ENCODE results near the gene ANKRD17.

DNA sequence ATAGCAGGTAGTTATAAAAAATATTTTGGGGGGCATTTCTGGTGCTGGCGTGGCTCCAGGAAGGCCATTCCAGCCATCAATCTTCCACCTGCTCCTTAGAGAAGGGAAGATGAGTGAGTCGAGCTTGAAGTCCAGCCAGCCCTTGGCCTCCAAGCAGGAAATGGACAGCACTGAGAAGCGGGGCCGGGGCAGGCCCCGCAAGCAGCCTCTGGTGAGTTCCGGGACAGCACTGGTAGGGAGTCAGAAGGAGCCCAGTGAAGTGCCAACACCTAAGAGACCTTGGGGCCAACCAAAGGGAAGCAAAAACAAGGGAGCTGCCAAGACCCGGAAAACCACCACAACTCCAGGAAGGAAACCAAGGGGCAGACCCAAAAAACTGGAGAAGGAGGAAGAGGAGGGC lies 159.9 kb downstream of the ANKRD17 start:
- TF ChIP-seq, protein P1, sequence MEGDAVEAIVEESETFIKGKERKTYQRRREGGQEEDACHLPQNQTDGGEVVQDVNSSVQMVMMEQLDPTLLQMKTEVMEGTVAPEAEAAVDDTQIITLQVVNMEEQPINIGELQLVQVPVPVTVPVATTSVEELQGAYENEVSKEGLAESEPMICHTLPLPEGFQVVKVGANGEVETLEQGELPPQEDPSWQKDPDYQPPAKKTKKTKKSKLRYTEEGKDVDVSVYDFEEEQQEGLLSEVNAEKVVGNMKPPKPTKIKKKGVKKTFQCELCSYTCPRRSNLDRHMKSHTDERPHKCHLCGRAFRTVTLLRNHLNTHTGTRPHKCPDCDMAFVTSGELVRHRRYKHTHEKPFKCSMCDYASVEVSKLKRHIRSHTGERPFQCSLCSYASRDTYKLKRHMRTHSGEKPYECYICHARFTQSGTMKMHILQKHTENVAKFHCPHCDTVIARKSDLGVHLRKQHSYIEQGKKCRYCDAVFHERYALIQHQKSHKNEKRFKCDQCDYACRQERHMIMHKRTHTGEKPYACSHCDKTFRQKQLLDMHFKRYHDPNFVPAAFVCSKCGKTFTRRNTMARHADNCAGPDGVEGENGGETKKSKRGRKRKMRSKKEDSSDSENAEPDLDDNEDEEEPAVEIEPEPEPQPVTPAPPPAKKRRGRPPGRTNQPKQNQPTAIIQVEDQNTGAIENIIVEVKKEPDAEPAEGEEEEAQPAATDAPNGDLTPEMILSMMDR (IDR thresholded peaks at IDR 0.05): no peak
- no peak for TF ChIP-seq POLR2A (IDR thresholded peaks at IDR 0.05)

All from sigmoid colon (tissue), 3 donors.